ENCODE measurements around the gene EDARADD. TPM values are rescaled to one million over a fixed set of nuclear protein-coding genes. Genes with fewer than 3 reads are reported as not detected.

The EDARADD gene
- total RNA-seq, 4 donors from 2014 or later, result 0.42 to 1.2 (median 0.82) TPM

DNA sequence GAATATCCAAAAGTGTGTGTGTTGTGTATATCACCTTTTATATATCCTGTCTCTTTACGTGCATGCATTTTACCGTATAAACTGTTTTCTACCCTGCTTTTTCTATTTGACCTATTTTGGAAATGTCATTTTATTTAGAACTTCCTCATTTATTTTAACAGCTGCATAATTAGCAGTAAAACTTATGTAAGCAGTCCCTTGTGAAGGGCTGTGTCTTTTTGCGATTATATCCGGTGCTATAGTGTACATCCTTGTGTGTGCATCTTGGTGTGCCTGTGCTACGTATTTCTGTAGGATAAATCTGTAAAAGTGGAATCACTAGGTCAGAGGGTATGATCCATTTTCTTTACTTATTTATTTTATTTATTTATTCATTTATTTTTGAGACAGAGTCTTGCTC is 136.9 kb downstream of the EDARADD start:
- no peak overlapping the region for H3K4me3 ChIP-seq
- peaks cover 0 to 6% (median 2%) of the 10 kb centered on the region in 4 donors for H3K4me1 ChIP-seq
- peaks cover 0 to 49% (median 0%) of the 10 kb centered on the region in 3 donors for H3K36me3 ChIP-seq
- TF ChIP-seq CTCF (IDR thresholded peaks at IDR 0.05) (no peak), EP300 (IDR thresholded peaks at IDR 0.05) (no peak), POLR2A (IDR thresholded peaks at IDR 0.05) (no peak)
- no peak overlapping the region for H3K27ac ChIP-seq
- no peaks in the 10 kb centered on the region for H3K27me3 ChIP-seq
- no peak for DNase-seq (ENCODE audit: low spot score in 2 of 2)
- 75 to 79% methylated on average over 5 of the region's 5 CpGs for WGBS, 2 donors
- H3K9me3 ChIP-seq, result no peaks in the 10 kb centered on the region

- 77 to 84% methylated on average over 4 of the region's 4 CpGs for WGBS, 2 donors
- peaks cover 0 to 6% (median 2%) of the 10 kb centered on the region in 4 donors for H3K4me1 ChIP-seq
- no peak for TF ChIP-seq CTCF (IDR thresholded peaks at IDR 0.05)
- TF ChIP-seq POLR2A (IDR thresholded peaks at IDR 0.05), result no peak
- TF ChIP-seq EP300 (IDR thresholded peaks at IDR 0.05), result no peak
- peaks cover 0 to 47% (median 0%) of the 10 kb centered on the region in 3 donors for H3K36me3 ChIP-seq
- no peaks in the 10 kb centered on the region for H3K9me3 ChIP-seq
- no peak overlapping the region for H3K4me3 ChIP-seq
- H3K27me3 ChIP-seq, result no peaks in the 10 kb centered on the region
- H3K27ac ChIP-seq, result no peak overlapping the region
- no peak for DNase-seq (ENCODE audit: low spot score in 2 of 2)
Measured at GRCh38 chr1:236532850-236533249, 138.8 kb downstream of the EDARADD start.

- no peak for DNase-seq (ENCODE audit: low spot score in 2 of 2)
- Histone ChIP-seq H3K36me3 (peaks cover 0 to 51% (median 0%) of the 10 kb centered on the region in 3 donors), H3K27me3 (no peaks in the 10 kb centered on the region), H3K27ac (no peak overlapping the region), H3K4me3 (no peak overlapping the region), H3K9me3 (no peaks in the 10 kb centered on the region), H3K4me1 (peaks cover 0 to 6% (median 2%) of the 10 kb centered on the region in 4 donors)
- 54 to 61% methylated on average over 4 of the region's 4 CpGs for WGBS, 2 donors
- TF ChIP-seq POLR2A (IDR thresholded peaks at IDR 0.05), result no peak
- TF ChIP-seq EP300 (IDR thresholded peaks at IDR 0.05), result no peak
- no peak for TF ChIP-seq CTCF (IDR thresholded peaks at IDR 0.05)
Measured at GRCh38 chr1:236534151-236534651, 140.1 kb downstream of the EDARADD start.

Other genes with a start within 250 kb of the EDARADD start
- gene ERO1B, start 112.3 kb upstream of the EDARADD start, total RNA-seq, result 10 to 100 TPM; 12.9 to 16.6 (median 14.5) TPM
- 10 to 100 TPM; 62.0 to 93.3 (median 76.8) TPM for gene LGALS8, start 129.7 kb downstream of the EDARADD start, total RNA-seq
- gene HEATR1, start 210.2 kb downstream of the EDARADD start, total RNA-seq, result 10 to 100 TPM; 17.0 to 32.4 (median 19.4) TPM